Lower lobe of right lung (tissue), 2 donors: ENCODE measurements around the gene FOXI3. TPM values are rescaled to one million over a fixed set of nuclear protein-coding genes. Genes with fewer than 3 reads are reported as not detected.
"Not testable (repeated sequence)": the region's sequence is repeated elsewhere in the genome, so short reads cannot be mapped to it uniquely, and the experiment has no call there.

Source experiments
- ATAC-seq, 2 donors: fragments of 200-7000 bp; cut with Tn5 transposase; one replicate each; pipeline ENCODE4 v1.9.1; 2020 to 2022; ENCODE audit warnings: mild to moderate bottlenecking in 2 of 2, moderate library complexity in 2 of 2
- DNase-seq: peaks from one replicate; pipeline ENCODE4 v3.0.0-alpha.2; 2020
- H3K27ac ChIP-seq: fragments of 200-600 bp; one replicate; pipeline ENCODE4 v1.8.0; 2022
- H3K27me3 ChIP-seq: fragments of 200-600 bp; one replicate; pipeline ENCODE4 v1.8.0; 2022; ENCODE audit warnings: low read depth
- H3K36me3 ChIP-seq: fragments of 200-600 bp; one replicate; pipeline ENCODE4 v1.8.0; 2022; ENCODE audit warnings: mild to moderate bottlenecking
- H3K4me1 ChIP-seq: fragments of 200-600 bp; one replicate; pipeline ENCODE4 v1.8.0; 2022
- H3K4me3 ChIP-seq: fragments of 200-600 bp; one replicate; pipeline ENCODE4 v1.8.0; 2022; ENCODE audit warnings: mild to moderate bottlenecking
- H3K9me3 ChIP-seq: fragments of 200-600 bp; one replicate; pipeline ENCODE4 v1.8.0; 2022
- intact Hi-C: fragments of 100-400 bp; cut with DNase I; formaldehyde crosslinking; loops from one replicate; pipeline ENCODE4 v1.11.0; 2022
- total RNA-seq: library from RNA; stranded (reverse); fragmentation: NEBNext Ultra II Directional; extraction: Animal tissue kit (Norgen Biotek cat#: 25700); gene quantifications from one replicate; pipeline ENCODE4 v1.2.1, GENCODE V29; 2021
- TF ChIP-seq, protein P1 (sequence below): fragments of 200-600 bp; IDR thresholded peaks from one replicate; pipeline ENCODE4 v1.8.0; 2022; ENCODE audit warnings: antibody characterized with exemption, mild to moderate bottlenecking
- donor health status: DM: no; HTN: yes; CAD: no; lungs with severe emphysema.

The FOXI3 gene
- total RNA-seq, 1 donor from 2014 or later: not detected

DNA sequence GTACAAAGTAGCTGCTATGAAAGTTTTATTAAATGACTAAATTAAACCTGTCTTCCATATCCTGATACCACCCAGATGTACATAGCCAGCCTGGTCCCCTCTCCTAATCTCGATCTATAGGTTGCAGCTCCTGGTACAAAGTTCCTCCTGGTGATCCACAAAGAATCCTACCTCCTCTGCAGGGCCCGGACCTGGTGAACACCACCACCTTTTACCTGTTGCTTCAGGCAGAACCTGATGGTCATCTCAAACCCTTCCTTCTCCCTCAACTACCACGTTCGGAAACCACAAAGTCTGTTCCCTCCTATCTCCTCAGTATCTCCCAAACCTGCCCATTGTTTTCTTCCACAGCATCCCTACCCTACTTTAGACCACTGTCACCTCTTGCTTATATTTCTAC, 15.5 kb downstream of the FOXI3 start:
- H3K9me3 ChIP-seq: no peaks in the 10 kb centered on the region
- ATAC-seq (no peak), DNase-seq (no peak)
- intact Hi-C loops: no loop called here
- no peaks in the 10 kb centered on the region for H3K4me1 ChIP-seq
- peaks cover 10% of the 10 kb centered on the region for H3K27me3 ChIP-seq
- TF ChIP-seq, protein P1, sequence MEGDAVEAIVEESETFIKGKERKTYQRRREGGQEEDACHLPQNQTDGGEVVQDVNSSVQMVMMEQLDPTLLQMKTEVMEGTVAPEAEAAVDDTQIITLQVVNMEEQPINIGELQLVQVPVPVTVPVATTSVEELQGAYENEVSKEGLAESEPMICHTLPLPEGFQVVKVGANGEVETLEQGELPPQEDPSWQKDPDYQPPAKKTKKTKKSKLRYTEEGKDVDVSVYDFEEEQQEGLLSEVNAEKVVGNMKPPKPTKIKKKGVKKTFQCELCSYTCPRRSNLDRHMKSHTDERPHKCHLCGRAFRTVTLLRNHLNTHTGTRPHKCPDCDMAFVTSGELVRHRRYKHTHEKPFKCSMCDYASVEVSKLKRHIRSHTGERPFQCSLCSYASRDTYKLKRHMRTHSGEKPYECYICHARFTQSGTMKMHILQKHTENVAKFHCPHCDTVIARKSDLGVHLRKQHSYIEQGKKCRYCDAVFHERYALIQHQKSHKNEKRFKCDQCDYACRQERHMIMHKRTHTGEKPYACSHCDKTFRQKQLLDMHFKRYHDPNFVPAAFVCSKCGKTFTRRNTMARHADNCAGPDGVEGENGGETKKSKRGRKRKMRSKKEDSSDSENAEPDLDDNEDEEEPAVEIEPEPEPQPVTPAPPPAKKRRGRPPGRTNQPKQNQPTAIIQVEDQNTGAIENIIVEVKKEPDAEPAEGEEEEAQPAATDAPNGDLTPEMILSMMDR: no peak
- H3K4me3 ChIP-seq: no peak overlapping the region
- no peak overlapping the region for H3K27ac ChIP-seq
- H3K36me3 ChIP-seq: no peaks in the 10 kb centered on the region

GRCh38 chr2:88429929-88430328, 22.6 kb downstream of the FOXI3 start:
- no peak for ATAC-seq
- Histone ChIP-seq H3K36me3 (no peaks in the 10 kb centered on the region), H3K27me3 (no peaks in the 10 kb centered on the region), H3K27ac (no peak overlapping the region), H3K4me1 (no peaks in the 10 kb centered on the region), H3K9me3 (no peaks in the 10 kb centered on the region), H3K4me3 (no peak overlapping the region)
- no peak for DNase-seq
- TF ChIP-seq, protein P1: no peak
- intact Hi-C loops: no loop called here

GRCh38 chr2:88423733-88424132, 28.8 kb downstream of the FOXI3 start:
- H3K9me3 ChIP-seq: no peaks in the 10 kb centered on the region
- DNase-seq: no peak
- H3K4me3 ChIP-seq: no peak overlapping the region
- H3K36me3 ChIP-seq: no peaks in the 10 kb centered on the region
- intact Hi-C loops: no loop called here
- H3K4me1 ChIP-seq: no peaks in the 10 kb centered on the region
- no peak for ATAC-seq
- no peak overlapping the region for H3K27ac ChIP-seq
- TF ChIP-seq, protein P1: no peak
- peaks cover 6% of the 10 kb centered on the region for H3K27me3 ChIP-seq

DNA sequence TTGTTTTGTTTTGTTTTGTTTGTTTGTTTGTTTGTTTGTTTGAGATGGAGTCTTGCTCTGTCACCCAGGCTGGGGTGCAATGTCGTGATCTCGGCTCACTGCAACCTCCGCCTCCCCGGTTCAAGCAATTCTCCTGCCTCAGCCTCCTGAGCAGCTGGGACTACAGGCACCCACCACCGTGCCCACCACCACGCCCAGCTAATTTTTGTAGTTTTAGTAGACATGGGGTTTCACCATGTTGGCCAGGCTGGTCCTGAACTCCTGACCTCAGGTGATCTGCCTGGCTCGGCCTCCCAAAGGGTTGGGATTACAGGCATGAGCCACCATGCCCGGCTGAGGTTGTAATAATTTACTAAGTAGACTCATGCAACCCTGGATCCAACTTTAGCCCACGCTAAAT, 33.4 kb downstream of the FOXI3 start:
- H3K36me3 ChIP-seq, intact Hi-C loops, H3K4me3 ChIP-seq, H3K27me3 ChIP-seq, H3K9me3 ChIP-seq, H3K27ac ChIP-seq, H3K4me1 ChIP-seq, ATAC-seq, DNase-seq: not testable (repeated sequence)

DNA sequence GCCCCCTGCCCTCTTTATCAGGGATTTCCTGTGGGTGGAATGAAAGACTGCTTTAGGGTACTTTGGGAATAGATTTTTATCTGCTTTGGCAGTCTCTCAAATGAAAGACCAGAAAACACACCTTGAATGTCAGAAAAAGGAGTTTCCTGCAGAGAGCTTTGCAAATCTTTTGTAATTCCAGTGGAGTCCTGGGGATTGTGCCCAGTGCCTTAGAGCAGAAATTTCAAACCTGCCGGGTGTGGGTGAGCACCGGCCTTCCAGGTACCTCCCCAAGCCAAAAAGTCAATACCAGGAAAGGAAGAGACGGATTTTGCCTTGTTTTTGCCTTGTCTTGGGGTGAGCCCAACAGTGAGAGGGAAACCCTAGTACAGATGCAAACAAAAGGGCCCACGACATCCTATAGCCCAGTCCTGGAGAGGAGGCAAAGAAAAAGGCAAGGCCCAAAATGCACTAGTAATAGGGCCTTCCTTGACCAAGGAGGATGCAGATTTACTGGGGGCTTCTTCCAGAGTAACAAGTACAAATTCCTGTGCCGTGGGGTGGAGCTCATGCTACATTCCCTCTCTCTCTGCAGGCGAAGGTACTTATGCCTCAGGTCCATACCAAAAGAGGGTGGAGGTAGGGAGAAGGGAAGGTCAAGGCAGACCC, 36.4 kb downstream of the FOXI3 start:
- Histone ChIP-seq H3K27ac (no peak overlapping the region), H3K36me3 (no peaks in the 10 kb centered on the region), H3K4me1 (no peaks in the 10 kb centered on the region), H3K4me3 (no peak overlapping the region), H3K9me3 (no peaks in the 10 kb centered on the region), H3K27me3 (peaks cover 10% of the 10 kb centered on the region)
- intact Hi-C loops: no loop called here
- ATAC-seq (no peak), DNase-seq (no peak)
- TF ChIP-seq, protein P1: no peak

GRCh38 chr2:88408870-88409269, 43.6 kb downstream of the FOXI3 start:
- DNase-seq, intact Hi-C loops, H3K27me3 ChIP-seq, H3K9me3 ChIP-seq, H3K4me3 ChIP-seq, H3K4me1 ChIP-seq, H3K27ac ChIP-seq, ATAC-seq, H3K36me3 ChIP-seq: not testable (repeated sequence)
